ENCODE measurements around the gene FXR2.
A peak's percentile ranks its signal among the peaks of the same experiment; 100 is the strongest.

- peak; percentile 57 for TF ChIP-seq POLR2A (IDR thresholded peaks at IDR 0.05; ENCODE audit: low read length)
- TF ChIP-seq GATA1 (IDR thresholded peaks at IDR 0.05; ENCODE audit: low read depth, low read length) = no peak
Measured at GRCh38 chr17:7614425-7615264, at the start of gene FXR2.

Data from erythroblast (primary cell).